Amniotic stem cell (primary cell): Measurements from ENCODE around the gene INSYN1.

Experiments
- DNase-seq: peaks from one replicate; lab custom pipeline; 2025; lab: John Stamatoyannopoulos, UW

INSYN1 gene

DNA sequence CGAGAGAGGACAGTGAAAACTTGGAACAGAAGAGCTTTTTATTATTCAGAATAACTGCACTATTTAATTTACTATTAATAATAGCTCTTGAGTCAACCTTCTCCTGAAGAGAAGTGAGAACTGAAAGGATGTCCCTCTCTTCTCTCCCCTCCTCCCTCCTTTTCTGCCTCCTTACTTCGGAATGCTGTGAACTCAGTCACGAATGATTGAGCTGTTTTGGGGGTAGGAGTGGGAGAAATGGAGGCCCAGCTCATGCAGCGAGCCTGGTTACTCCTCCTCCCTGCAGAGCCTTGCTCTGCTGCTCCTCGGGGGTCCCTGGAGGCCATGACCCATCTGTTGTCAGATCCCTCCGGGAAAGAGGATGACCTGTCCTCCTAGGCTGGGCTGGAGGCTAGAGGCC lies 20.3 kb upstream of the INSYN1 start:
- no peak for DNase-seq

DNA sequence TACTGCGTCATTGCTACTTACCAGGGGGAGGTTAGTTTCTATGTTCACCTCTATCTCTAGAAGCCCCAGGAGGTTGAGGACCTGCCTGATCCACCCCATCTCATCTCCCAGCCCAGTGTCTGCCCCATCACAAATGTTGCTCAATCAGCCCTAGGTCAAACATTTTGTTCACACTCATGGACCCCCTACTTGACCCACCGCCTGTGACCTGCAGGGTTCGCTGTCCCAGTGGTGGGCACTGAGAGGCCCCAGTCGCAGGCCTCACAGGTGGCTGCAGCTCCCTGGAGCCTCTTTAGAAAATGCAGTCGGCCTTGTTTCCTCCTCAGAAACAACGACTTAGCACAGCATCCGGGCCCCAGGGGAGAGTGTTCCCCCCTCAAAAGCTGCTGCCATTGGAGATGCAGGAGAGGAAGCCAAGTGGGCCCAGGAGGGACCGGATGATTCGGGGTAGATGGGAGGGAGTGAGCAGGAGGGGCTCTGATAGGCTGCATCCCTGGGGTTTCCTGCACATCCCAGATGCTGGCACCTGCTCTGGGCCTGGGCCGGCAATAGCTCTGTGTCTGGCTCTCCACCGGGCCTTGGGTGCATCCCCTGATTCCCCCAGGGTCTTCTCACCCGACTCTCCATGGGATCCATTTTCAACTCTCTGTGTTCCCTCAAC lies 18.4 kb upstream of the INSYN1 start:
- DNase-seq, result no peak

DNA sequence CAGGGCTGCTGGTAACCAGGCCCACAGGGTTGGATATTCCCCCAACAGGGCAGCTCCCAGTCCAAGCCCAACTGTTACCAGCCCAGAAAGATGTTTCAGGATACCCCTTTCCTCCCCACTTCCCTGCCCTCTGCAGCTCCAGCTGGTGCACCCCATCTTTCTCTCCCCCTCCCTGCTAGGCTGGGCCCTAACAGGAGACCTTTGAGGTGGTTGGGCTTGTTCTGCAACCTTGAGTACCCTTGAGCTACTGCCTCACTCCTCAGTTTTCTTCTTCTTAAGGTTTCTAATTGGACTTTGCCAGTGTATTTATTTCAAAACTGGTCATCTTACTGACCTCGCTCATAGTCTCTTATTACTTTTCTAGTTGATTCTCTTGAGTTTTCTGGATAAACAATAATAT lies 16.9 kb upstream of the INSYN1 start:
- DNase-seq, result no peak

GRCh38 chr15:73767806-73768501 lies 14.8 kb upstream of the INSYN1 start:
- DNase-seq, result no peak

GRCh38 chr15:73766598-73766997 lies 13.4 kb upstream of the INSYN1 start:
- no peak for DNase-seq

GRCh38 chr15:73765778-73766177 lies 12.6 kb upstream of the INSYN1 start:
- no peak for DNase-seq

GRCh38 chr15:73763931-73764330 lies 10.8 kb upstream of the INSYN1 start:
- DNase-seq, result no peak

DNA sequence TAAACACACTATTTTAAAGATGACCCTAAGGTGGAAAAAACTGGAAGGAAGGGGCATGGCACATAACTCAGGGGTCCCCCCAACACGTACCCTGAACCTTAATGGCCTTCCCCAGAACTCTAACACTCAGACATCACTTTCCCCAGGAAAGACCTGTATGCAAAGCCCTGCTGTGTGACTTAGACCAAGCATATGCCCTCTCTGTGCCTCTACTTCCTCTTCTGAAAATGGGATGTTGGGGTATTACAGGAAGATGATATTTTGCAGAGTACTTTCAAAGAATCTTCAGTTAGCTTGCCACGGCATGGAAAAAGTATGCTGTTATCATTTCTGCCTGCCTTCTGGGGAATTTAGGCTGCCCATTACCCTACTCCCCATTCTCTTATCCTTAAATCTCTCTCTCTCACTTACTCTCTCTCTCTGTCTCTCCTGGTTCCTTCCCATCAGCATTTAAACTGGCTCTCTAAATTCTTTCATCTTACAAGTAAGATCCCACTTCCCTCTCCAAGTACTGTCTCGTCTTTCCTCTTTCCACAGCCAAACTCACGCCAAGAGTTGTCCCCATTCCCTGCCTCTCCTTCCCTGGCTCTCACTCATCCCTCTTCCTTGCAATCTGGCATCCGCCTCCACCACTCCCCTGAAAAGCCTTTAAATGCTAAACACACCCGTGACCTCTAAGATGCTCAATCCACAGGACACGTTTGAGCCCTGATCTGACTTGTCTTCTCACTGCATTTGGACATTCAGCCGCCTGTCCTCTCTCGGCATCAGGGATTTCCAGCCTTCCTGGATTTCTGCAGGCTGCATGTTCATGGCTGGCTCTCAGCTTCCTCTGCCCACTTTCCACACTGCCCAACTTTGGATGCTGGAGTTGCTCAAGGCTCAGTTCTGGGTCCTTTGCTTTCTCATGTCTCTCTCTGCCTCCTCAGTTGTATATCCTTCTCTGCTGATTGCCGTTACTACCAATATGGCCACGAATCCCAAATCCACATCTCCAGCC lies 7.5 kb upstream of the INSYN1 start:
- no peak for DNase-seq

GRCh38 chr15:73758461-73758860 lies 5.3 kb upstream of the INSYN1 start:
- DNase-seq, result no peak

DNA sequence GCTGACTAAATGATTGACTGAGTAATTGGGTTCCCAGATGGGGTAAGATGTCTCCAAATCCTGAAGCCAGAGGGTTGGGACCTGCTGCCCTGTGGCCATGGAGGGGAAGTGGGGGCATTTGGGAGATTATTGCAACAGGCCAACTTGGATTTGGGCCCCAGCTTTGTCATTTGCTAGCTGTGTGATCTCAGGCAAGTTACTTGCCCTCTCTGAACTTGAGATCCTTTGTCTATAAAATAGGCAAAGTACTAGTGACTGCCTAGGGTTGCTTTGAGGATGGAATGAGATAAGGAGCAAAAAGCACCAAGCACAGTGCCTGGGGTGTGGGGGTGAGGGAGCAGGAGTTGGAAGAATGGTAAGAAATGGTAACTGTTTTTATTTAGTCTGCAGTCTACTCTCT lies 4.4 kb upstream of the INSYN1 start:
- DNase-seq, result no peak

- no peak for DNase-seq
Measured at GRCh38 chr15:73756947-73757513, 3.9 kb upstream of the INSYN1 start.

GRCh38 chr15:73756390-73756789 lies 3.2 kb upstream of the INSYN1 start:
- no peak for DNase-seq

GRCh38 chr15:73755946-73756345 lies 2.8 kb upstream of the INSYN1 start:
- no peak for DNase-seq

DNA sequence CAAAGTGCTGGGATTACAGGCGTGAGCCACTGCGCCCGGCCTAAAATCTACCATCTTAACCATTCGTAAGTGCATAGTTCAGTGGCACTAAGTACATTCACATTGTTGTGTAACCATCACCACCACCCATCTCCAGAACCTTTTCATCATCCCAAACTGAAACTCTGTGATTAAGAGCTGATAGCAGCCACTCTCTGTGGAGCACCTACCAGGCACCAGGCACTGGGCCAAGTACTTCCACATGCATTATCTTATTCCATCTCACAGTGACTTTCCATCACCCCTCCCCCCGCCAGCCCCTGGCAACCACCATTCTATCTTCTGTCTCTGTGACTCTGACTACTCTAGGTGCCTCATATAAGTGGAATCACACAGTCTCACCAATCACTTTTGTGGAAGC lies 2.3 kb upstream of the INSYN1 start:
- no peak for DNase-seq

DNA sequence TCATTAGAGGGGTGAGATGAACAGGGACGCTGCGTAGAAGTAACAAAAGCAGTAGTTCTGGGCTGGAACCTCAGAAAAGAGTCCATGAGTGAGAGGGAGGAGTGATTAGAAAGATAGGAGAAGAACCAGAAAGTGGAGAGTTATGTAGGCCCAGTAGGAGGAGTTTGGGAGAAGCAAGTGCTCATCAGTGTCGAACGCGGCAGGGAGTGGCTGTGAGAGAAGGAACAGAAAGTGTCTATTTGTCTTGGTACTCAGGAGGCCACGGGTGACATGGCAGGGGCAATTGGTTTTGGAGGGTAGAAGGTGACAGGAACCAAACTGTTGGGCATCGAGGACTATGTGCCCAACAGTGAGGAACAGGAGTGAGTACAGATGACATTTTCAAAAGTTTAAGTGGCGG lies 1.3 kb upstream of the INSYN1 start:
- DNase-seq, result no peak

DNA sequence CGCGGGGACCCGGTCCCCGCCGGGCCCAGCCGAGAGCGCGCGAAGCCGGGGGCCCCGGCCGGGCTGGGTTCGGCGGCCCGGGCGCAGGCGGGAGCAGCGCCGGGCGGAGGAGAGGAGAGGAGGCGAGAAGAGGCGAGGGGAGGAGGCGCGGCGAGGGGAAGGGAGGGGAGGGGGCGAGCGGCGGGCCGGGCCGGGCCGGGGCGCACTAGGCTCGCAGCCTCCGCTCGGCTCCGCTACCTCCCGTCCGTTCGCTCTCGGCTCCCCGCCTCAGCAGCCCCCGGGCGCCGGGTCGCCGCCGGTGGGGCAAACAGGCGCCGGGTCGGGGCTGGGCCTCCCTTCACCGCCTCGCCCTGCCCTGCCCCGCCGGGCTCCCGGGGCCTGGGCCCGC lies 351 bp downstream of the INSYN1 start:
- DNase-seq, result no peak

DNA sequence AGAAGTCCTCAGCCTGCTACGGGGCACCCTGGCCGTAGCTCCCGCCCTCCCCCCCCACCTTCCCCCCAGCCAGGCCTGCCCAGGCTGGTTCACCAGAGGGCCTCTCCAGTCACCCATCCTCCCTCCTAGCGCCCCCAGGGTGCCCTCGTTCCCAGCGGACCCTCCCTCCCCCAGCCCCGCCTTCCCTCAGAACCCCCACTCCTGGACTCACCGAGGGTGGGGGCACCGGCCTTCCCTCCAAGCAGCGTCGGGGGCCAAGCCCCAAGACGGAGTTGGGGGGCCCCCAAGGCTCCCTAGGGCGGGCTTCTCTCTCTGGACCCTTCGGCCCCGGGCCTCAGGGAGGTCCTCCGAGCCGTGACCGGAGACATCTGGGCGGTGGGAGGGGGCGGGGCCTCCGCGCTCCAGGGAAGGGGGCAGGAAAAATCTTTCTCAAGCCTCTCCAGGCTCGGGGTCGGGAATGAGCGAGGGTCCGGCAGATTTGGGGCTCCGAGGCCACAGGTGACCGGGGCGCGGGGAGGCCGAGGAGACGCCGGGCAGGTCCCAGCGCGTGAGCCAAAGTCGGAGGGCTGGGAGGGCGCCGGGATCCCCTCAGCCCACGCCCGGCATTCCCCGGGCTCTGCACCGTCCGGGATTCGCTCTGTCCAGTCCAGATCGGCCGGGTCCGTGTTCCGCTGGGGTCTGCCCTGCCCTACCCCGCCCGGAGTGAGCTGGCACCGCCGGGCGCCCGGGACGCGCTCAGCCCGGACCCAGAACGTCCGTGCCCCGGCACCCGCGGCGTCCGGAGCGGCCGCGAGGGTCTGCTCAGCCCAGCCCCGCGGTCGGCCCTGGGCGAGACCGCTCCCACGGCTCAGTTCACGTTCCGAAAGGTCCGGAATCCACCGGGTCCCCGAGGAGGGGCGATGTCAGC lies 999 bp downstream of the INSYN1 start:
- no peak for DNase-seq

DNA sequence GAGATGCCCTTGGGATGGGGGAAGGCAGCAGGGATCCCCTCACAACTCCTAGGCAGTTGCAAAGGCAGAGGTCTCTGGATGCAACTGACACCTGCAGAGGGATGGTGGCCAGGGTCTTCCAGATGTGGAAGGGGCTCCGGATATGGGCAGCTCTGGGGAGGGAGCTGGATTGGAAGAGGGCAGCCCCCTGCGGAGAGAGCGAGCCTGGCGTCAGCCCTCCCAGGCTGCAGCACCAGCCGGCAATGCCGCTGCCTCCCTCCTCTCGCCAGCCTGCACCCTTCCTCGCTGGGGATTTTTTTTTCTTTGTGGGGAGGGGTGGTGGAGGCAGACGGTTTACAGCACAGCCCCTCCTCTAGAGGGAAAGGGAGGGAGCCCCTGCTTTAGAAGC lies 1.6 kb downstream of the INSYN1 start:
- no peak for DNase-seq

DNA sequence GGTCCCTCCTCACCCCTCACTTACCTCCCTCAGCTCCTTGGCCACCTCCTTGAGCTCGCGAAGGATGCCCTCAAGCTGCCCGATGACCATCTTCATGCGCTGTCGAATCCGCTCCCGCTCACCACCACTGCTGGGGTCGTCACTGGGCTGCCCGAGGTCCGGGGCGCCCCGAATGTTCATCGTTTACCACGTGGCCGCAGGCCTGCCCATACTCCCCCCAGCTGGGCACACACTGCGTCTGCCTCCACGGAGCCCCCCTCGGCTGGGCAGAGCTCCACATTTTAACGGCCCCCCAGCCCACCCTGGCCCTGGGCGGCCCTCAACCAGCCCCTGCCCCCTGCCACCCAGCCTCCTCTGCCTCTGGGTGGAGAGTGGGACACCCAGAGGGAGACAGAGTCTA lies 2.2 kb downstream of the INSYN1 start:
- no peak for DNase-seq

DNA sequence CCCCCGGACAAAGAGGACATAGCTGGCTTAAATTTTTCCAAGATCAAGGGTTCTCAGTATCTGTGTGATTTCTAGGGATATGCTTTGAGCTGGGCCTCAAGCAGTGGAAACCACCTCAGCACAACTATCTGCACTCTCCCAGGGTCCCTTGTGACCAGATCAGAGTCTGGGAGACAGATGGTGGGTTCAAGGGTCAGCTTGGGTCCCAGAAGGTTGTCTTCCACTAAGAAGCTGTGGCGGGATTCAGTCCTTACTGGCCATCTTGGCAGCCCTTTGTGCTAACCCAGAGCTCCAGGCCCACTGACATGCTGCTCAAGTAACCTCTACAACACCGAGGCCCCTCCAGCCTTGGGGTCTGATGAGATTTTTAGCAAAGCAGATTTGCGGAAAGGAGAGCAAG lies 2.7 kb downstream of the INSYN1 start:
- DNase-seq, result no peak

DNA sequence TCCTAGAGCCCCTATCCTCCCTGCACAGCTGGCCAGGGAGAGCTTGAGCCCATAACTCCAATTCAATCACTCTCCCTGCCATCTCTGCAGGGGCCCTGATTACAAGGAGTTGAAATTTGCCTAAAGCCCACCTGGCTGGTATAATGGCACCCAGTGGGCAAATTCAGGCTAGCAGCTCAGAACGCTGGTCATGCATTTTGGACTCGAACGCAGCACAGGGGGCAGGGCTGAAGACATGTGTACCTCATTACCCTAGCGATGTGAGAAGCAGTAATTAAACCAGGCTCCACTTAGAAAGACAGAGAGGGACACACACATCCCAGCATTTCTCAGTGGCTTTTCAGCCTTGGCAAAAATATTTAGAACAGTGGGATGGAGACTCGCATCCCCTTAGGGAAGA lies 3.2 kb downstream of the INSYN1 start:
- DNase-seq, result no peak
